HEK293 (cell line): Measurements from ENCODE around the gene RASSF3.

Experiments
- BCL11A ChIP-seq: fragments of 450-650 bp; formaldehyde crosslinking; IDR thresholded peaks from 2 replicates; pipeline ENCODE4 v1.5.1; 2016; ENCODE audit warnings: low read depth, missing biosample characterization, missing genetic modification characterization
- CTCF ChIP-seq: fragments of 450-650 bp; formaldehyde crosslinking; IDR thresholded peaks from 2 replicates; pipeline ENCODE4 v1.5.1; 2016; ENCODE audit warnings: missing biosample characterization, missing genetic modification characterization
- KLF10 ChIP-seq: fragments of 450-650 bp; IDR thresholded peaks from 2 replicates; pipeline ENCODE4 v1.5.1; 2018; ENCODE audit warnings: missing biosample characterization, mild to moderate bottlenecking, missing genetic modification characterization
- PBX3 ChIP-seq: sonication (generic); formaldehyde crosslinking; IDR thresholded peaks from 2 replicates; pipeline ENCODE4 v1.8.1; 2022; ENCODE audit warnings: mild to moderate bottlenecking, moderate library complexity, missing genetic modification reagents
- TRIM28 ChIP-seq: IDR thresholded peaks from 2 replicates; pipeline ENCODE4 v1.6.1; 2011; ENCODE audit warnings: low read length, control low read depth, borderline replicate concordance
- ZBTB44 ChIP-seq: fragments of 450-650 bp; IDR thresholded peaks from 2 replicates; pipeline ENCODE4 v1.5.1; 2018; ENCODE audit warnings: missing biosample characterization, mild to moderate bottlenecking, missing genetic modification characterization
- ZFP37 ChIP-seq: fragments of 450-650 bp; formaldehyde crosslinking; IDR thresholded peaks from 2 replicates; pipeline ENCODE4 v1.5.1; 2016; ENCODE audit warnings: missing biosample characterization, missing genetic modification characterization
- ZNF146 ChIP-seq: fragments of 450-650 bp; formaldehyde crosslinking; IDR thresholded peaks from 2 replicates; pipeline ENCODE4 v1.5.1; 2016; ENCODE audit warnings: missing biosample characterization, missing genetic modification characterization
- ZNF175 ChIP-seq: fragments of 450-650 bp; formaldehyde crosslinking; IDR thresholded peaks from 2 replicates; pipeline ENCODE4 v1.5.1; 2016; ENCODE audit warnings: missing biosample characterization, missing genetic modification characterization
- ZNF501 ChIP-seq: fragments of 450-650 bp; formaldehyde crosslinking; IDR thresholded peaks from 2 replicates; pipeline ENCODE4 v1.5.1; 2016; ENCODE audit warnings: missing biosample characterization, missing genetic modification characterization
- ZNF513 ChIP-seq: fragments of 450-650 bp; IDR thresholded peaks from 2 replicates; pipeline ENCODE4 v1.5.1; 2018; ENCODE audit warnings: missing biosample characterization, missing genetic modification characterization

GRCh38 chr12:64566831-64567517 is 43.3 kb upstream of the RASSF3 start:
- TF ChIP-seq ZBTB44 (no peak), CTCF (no peak), ZFP37 (no peak), ZNF501 (tag by site-specific recombination) (no peak), PBX3 (CRISPR knock-in tag) (no peak), KLF10 (tag by site-specific recombination) (no peak), ZNF513 (tag by site-specific recombination) (no peak), ZNF146 (tag by site-specific recombination) (no peak), TRIM28 (no peak), BCL11A (tag by site-specific recombination) (no peak), ZNF175 (no peak)
